ENCODE measurements around the gene ATP11C.

The ATP11C gene

DNA sequence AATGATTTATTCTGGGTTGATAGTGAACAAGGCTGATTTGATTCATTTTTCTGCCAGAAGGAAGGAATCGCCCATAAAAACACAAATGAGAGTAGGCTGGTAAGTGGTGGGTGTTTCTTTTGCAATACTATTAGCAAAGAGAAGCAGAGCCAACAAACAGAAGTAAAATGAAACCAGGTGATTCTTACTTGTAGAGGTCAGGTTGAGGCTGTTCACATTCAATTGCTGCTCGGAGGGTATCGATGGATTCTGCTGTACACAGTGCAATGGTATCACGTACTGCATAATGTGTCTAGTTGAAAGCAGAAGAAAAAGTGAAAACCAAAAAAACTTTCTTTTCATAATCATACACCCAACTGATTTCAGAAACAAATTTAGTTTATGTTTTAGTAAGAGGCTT, 130.8 kb downstream of the ATP11C start:
- no peak for DNase-seq (ENCODE audit: low spot score)

DNA sequence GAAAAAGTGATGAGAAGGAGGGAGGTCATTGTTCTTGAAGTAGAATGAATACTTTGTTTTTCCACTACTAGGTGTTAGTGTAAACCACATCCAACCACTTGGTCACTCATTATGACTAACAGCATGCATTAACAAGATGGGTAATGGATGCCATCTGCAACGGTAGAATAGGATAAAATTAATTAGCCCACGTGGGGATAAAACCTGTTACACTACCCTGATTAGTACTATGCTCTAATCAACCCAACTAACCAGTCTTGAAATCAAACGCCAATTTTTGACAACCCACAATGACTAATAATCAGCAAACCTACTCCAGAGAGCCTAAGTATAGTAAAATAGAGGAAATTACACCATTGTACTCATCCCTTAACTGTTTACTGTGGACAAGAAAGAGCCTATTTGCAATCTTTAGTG, 131.4 kb downstream of the ATP11C start:
- no peak for DNase-seq (ENCODE audit: low spot score)

DNA sequence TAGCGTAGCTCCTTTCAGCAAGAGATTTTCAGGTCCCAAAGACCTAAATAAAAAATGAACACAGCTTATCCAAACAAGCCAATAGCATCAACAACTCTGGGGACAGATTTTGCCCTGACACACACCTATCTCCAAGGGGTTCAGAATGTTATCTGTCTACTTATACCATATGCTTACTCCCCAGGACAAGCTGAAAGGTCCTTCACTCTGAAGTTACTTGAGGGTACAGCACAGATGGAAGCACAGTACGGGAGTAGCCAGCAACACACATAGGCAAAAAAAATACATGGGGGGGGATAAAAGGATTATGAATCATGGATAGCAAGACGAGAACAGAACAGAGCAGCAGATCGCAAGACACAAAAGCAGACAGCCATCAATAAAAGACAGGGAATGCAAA, 134.2 kb downstream of the ATP11C start:
- DNase-seq (ENCODE audit: low spot score), result no peak

DNA sequence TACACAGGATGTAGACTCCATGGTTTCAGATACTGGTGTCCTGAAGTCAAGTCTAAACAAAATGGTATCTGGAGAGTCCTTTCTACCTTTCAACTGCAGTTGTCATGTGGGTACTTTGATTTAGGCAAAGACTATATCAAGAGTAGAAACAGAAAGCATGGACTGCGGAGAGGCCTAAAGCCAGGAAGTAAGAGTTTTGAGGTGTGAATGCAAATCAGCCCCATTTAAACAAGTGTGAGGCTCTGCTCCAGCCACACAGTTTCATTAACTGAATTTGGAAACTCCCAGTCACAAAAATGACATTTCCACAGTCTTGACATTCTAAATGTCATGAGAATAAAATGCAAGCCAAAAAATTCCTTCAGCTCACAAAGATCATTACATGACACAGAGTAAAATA, 137.7 kb downstream of the ATP11C start:
- DNase-seq (ENCODE audit: low spot score), result no peak

DNA sequence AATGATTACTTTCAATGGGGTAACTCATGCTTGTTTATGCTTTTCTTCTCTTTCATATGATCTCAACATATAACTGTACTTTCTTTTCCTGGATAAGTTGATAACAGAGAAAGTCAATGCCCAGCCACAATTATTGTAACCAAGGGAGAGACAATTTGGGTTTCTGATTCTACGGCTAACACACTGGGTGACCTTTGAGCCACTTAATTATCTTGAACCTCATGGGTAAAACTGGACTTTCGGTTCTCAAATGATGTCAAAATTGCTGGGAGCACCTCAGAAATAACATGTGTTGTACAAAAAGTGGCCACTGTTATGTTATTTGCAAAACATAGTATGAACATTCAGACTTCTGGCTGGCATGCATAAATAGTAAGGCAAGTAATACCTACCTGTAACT, 145.3 kb downstream of the ATP11C start:
- no peak for DNase-seq (ENCODE audit: low spot score)

DNA sequence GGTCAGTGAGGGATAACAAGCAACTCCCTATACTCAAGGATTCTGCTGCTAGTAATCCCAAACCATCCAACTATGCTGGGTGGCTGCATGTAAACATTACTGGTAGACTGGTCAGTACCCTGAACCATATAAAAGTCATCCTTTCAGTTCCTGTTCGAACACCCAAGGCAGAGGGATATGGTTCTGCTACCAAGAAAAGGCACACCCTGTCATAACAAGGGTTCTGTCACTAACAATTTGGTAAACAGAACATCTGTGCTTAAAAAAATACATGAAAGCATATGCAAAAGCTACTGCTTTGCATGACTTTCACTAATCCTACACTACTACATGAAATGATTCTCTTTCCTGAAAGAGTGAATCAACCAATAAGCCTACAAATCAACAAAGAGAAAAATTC, 148.0 kb downstream of the ATP11C start:
- no peak for DNase-seq (ENCODE audit: low spot score)

DNA sequence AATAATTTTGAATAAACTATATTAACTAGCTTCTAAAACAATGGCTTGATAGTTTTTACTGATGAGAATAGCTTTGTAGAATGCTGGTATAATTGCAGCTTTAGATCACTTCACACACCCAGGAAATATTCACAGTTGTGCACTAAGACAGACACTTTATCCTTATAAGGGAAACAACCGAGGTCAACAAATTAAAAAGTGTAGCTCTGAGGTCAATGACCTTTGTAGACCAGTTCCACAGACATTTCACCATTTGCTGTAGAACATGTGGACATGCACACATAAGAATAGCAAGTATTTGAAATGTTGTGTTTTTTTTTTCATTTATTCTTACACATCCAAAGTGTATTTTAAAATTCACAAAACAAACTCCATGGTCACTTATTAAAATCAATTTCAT, 148.9 kb downstream of the ATP11C start:
- DNase-seq (ENCODE audit: low spot score), result no peak

DNA sequence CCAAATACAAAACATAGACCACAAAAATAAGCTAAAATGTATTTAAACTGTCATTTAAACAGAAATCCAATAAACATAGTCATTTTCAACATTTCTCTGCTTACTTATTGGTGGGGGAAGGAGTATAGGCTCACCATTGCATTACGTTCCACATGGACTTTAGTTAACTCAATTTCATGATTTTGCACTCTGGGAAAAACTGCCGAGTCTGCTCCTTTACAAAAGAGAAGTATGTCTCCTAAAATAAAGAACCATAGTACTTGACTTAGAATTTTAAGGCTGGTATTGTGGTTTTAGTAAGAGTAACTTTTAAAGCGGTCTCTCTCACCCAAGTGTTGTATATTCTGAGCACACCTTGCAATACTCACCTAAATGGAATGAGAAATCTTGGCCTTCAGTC, 149.8 kb downstream of the ATP11C start:
- no peak for DNase-seq (ENCODE audit: low spot score)

DNA sequence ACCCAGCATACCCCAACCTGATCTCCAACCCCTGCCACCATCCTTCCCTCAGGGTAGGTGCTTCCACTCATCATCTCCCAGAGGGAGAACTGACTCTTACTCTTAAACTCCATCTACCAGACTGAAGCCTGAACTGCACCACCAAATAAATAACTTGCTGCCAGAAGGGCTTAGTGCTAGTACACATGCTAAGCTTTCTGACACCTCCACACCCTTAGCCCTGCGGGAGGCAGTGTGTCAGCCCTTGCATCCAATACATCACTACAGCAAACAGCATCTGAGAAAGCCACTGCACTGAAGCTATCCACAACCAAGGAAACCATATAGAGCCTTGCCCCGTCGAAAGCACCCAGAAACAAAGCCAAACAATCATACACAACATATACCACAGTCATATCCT, 156.3 kb downstream of the ATP11C start:
- no peak for DNase-seq (ENCODE audit: low spot score)

DNA sequence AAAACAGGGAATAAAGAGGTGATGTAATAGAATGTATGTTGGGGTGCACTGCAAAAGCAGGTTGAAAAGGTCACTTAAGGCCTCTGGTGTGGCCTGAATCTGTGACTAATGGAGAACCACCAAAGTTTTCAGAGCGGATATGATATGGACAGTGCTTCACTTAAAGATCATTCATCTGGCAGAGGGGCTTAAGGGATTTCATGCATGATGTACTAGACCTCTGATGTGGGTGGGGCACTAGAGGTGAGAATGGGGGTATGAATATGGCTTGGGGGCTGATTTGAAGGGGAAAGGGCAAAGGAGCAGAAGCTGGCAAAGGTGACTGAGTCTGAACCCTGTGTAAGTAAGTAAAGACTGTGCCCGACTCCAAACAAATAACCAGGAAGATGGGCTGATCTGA, 162.5 kb downstream of the ATP11C start:
- no peak for DNase-seq (ENCODE audit: low spot score)

DNA sequence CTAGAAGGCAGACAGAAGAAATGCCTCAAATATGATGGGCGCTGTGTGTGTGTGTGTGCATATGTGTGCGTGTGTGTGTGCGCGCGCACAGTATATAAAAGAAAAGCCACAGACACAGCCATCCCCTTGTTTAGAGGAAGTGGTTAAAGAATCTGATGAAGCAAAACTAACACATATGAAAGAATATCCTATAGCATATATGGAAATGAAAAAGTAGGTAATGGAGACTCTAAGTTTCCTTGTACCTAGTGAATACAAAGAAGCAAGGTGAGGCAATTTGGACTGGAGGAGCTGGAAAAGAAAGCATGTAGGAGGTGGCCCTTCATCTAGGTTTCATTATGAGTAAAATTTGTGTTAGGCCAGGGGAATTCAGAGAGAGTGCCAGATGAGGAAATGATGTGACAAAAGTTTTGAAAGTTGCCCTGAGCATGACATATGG, 166.3 kb downstream of the ATP11C start:
- DNase-seq (ENCODE audit: low spot score), result no peak

DNA sequence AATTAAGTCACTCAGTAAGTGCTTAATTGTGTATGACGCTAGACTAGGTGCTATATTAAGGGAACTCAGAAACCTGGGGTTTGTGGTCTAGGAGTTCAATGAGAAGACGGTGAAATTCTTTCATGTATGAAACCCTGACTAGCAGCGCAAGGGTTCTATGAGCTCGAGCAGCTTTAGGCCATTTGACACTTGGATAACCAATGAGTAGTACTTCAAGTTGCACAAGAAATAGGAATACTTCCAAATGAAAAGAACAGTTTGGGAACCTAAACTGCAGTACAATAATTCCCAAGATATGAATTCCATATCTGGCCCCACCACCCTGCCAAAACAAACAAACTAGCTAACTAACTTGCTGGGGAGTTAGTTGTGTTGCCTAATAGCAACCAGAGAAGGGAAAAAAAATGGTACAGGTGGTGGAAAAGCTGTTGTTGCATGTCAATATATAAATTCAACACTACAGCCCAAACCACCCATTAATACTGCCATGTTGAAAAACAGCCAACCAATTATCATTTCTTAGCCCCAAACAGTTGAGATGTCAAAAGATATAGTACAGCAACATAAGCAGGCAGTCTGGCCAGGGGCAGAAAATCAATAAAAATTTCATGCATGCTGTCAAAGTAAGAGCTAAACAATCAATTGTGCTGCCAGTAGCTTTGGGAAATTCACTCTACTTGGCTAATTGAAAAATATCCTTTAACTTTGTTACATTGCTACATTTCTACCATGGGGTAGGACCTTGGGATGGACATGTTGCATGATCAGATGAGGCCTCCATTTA, 170.3 kb downstream of the ATP11C start:
- DNase-seq (ENCODE audit: low spot score), result no peak

DNA sequence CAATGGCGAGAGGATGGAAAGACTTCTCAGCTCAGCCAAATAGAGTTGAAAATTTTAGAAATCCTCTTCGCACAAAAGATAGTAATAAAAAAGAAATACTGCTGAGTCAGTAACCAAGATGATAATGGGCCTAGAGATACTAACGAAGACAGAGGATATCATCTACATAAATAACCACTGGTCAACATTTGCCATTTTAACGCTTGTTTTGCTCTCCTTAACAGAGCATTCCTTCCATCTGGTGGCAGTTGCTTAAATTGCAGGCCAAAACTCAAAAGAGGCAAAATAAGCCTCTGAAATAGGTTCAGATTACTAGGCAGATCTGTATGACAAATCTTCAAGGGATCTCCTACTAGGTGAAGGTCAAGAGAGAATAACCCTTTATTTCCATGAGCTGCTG, 173.2 kb downstream of the ATP11C start:
- DNase-seq (ENCODE audit: low spot score), result no peak

DNA sequence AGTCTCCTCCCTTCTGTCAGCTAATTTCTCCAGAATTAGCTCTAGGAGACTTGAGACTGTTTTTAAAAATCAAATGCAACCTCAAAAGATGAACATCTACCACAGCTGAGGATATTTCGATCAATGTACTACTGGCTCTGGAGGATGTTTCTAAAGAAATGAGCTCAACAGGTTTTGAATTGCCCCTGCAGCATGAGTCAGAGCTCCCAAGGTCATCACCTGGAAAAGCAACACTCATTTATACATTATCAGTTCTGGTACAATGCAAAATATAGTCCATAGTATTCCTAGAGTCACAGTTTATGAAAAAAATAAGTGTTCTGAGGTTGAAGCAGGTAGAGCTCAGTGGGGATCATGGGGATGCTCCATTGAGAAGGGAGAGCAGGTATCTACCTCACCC, 174.0 kb downstream of the ATP11C start:
- DNase-seq (ENCODE audit: low spot score), result no peak

DNA sequence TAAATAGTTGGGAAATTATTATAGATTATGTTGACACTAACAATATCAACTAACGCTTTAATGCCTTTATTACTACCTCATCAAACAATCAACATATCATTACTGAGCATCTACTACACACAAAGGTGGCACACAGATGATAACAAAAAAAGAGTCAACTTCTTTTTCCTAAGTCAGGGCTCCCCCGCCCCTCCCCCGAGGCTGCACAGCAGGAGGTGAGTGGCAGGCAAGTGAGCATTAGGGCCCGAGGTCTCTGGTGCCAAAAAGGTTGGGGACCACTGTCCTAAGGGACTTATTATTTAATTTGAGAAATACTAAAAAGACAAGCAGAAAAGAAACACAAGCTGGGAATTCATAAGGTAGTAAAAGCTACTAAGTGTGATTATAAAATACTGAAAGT, 174.6 kb downstream of the ATP11C start:
- no peak for DNase-seq (ENCODE audit: low spot score)

DNA sequence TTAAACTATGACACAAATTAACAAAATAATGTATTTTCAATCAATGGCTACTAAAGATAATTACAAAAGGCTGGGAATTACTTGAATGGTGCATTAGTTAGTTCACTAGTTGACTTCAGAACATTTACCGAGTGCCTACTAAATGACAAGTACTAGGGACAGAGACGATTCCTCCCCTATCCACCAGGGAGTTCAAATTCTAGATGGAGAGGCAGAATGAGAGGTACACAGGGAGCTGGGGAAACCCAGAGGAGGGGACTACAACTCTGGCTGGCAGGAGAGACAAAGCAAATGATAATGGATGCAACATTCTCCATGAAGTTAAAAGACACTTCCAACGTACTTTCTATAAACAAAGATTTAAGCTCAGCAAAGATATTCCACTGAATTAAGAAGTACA, 181.8 kb downstream of the ATP11C start:
- no peak for DNase-seq (ENCODE audit: low spot score)

DNA sequence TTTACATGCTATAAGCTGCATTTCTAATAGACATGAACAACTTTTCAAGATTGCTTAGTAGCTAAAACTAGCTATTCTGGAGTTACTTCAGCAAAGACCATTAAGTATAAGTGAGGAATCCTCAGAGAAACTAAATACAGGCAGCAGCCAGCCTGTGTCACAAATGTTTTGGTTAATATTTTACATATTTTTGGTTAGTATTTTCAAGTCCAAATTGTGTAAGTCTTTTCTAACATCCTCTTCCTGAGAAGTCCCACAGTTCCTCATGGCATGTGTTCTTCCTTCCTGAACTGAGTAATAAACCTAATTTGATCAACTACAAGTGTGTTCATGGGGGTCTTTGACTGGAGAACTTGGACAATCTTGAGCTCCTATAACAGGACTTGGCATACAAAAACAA, 182.5 kb downstream of the ATP11C start:
- DNase-seq (ENCODE audit: low spot score), result no peak

DNA sequence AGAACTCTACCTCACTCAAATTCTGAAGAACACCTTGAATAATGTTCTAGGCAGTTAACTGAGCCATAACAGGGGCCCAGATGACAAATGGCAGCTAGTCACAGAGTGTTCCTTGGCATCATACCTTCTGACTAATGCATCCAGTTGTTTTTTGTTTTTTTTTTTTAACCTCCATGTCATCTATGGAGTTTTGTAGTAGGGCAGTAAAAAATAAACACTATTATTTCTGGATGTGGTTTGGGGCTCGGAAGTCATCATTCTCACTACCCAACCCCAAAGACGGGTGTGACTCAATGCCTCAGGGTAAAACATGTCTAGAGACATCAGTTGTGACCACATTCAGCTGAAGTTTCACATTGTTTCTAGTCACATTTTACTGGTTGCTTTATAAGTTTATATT, 193.7 kb downstream of the ATP11C start:
- DNase-seq (ENCODE audit: low spot score), result no peak

DNA sequence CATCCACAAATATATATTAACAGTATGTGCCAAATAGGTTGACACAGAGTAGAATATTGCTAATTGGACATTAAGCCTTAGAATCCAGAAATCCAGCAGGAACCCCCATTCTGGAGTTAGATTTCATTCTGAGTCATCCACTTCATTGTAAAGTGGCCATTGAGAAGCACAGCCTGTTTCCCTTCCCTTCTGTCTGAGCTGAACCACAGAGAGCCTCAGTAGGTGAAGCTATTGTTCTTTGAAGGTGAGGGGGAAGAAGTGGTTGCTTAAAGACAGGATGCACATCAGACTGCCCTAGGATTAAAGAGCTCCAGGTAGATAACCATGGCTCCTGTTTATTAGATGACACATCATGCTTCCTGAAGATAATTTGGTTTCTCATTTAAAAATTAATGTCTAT, 194.3 kb downstream of the ATP11C start:
- DNase-seq (ENCODE audit: low spot score), result no peak

DNA sequence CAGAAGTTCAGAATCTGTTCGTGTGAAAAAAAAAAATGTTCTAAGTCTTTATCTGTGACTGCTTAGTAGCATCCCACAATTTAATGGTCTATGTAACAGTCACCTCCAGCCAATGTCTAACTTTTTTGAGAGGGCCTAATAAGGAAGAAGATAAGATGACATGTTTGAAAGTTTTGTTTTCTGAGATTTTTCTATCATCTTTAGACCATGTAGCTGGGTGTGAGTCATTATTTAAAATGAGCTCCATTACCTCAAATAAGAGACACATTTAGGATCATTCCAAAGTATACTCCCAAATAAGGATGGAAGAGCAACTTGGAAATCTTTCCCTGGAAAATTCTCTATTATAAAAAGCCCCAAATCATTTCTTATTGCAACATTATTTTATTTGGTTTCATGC, 196.7 kb downstream of the ATP11C start:
- no peak for DNase-seq (ENCODE audit: low spot score)

DNA sequence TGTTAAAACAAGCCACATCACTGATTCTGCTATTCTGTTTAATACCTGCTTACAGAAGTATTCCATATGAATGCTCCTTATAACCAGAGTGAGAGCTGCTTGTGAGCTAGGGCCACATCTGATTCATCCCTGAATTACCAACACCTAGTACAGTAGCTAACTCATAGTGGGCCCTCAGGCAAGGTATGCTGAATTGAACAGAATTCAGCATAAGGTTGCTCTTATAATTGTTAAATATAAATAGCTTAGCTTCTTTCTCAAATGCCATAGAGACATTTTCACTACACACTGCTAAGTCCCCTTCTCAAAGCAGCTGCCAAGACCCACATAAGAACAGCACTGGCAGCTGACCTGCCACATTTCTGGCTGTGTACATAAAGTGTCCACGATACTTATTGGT, 197.9 kb downstream of the ATP11C start:
- DNase-seq (ENCODE audit: low spot score), result no peak

DNA sequence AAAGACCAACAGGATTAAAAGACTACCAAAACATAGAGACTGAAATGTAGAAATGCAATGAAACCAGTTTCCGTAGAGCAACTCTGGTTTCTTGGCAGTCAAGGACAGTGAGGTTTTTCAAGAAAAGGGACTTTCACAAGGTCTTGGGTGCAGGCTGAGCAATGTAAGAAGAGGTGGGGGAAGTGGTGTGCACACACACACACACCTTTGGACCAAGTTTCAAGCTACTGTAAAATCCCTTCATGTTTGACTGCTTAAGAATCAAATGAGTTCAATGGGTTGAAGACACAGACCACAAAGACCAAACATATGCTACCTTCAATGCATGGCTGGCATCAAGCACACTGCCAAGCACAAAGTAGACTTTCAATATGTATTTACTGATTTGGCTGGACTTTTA, 207.1 kb downstream of the ATP11C start:
- no peak for DNase-seq (ENCODE audit: low spot score)

DNA sequence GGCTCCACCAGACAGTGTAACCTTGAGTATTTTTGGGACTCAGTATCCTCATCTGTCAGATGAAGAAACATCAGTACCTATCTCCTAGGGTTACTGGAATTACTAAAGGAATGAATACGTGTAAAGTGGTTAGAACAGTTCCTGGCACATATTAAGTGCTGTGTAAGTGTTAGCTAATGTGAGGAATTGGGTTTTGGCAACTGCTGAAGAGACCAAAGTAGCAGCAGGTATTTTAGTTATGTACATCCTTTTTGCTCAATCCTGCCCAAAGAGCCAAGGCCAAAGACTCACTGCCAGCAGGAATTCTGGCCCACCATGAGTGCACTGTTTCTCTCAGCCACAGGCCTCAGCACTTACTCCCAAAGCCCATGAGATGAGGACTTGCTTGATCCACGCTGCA, 208.2 kb downstream of the ATP11C start:
- no peak for DNase-seq (ENCODE audit: low spot score)

DNA sequence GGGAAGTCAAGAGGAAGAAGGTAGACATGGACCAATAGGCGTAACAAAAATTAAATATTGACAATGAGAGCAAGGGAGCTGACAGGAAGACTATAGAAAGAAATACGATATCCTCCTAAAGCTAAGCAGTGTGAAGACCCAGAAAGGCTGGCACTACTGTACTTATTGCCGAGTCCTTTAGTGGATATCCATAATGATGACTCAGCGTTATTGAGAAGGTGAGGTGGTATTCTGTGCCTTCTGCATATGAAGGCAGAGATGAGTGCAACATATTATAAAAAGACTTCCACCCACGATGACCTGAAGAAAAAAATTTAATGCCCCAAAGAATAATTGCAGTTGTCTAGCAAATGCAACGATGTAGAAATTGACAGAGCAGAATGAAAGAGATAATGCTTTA, 211.9 kb downstream of the ATP11C start:
- no peak for DNase-seq (ENCODE audit: low spot score)

DNA sequence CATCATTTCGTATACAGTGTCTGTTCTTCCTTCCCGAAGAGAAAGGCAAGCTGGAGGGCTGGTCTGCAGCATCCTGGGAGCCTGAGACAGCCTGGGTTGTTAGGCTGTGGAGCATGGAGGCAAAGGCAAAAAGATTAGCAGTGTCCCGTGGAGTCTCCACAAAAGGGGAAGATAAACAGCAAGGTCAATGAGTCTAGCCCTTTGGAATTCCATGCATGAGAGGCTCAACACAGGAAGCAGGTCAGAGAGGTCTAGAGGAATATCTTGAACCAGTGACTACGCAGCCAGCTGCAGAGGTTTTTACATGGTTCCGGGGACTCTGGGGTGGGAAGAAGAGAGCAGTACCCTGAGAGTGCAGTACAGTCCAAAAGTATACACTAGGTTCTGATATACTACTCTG, 212.7 kb downstream of the ATP11C start:
- DNase-seq (ENCODE audit: low spot score), result no peak

All from HuH-7 (cell line).